Memory B cell (primary cell): Measurements from ENCODE around the gene AFAP1L1.
"Not testable (repeated sequence)": the region's sequence is repeated elsewhere in the genome, so short reads cannot be mapped to it uniquely, and the experiment has no call there.

Source experiments
- ATAC-seq: fragments of 150-1000 bp; cut with Tn5 transposase; 2 replicates; pipeline ENCODE4 v1.10.0; 2021; ENCODE audit warnings: low read depth, mild to moderate bottlenecking, moderate library complexity
- DNase-seq, 2 donors: peaks; one replicate each; pipeline ENCODE4 v3.0.0; 2022; ENCODE audit warnings: low spot score in 2 of 2
- H3K27ac Mint-ChIP-seq: one replicate; pipeline ENCODE4 v1.8.0; 2022; ENCODE audit warnings: mild to moderate bottlenecking, moderate library complexity, mixed read lengths
- H3K27me3 Mint-ChIP-seq: one replicate; pipeline ENCODE4 v1.8.0; 2022; ENCODE audit warnings: mixed read lengths
- H3K36me3 Mint-ChIP-seq: one replicate; pipeline ENCODE4 v1.8.0; 2022; ENCODE audit warnings: mild to moderate bottlenecking, mixed read lengths
- H3K4me1 Mint-ChIP-seq: one replicate; pipeline ENCODE4 v1.8.0; 2022; ENCODE audit warnings: mixed read lengths
- H3K4me3 Mint-ChIP-seq: one replicate; pipeline ENCODE4 v1.8.0; 2022; ENCODE audit warnings: mild to moderate bottlenecking, moderate library complexity, mixed read lengths
- H3K9me3 Mint-ChIP-seq: one replicate; pipeline ENCODE4 v1.8.0; 2022; ENCODE audit warnings: mixed read lengths

AFAP1L1 gene

DNA sequence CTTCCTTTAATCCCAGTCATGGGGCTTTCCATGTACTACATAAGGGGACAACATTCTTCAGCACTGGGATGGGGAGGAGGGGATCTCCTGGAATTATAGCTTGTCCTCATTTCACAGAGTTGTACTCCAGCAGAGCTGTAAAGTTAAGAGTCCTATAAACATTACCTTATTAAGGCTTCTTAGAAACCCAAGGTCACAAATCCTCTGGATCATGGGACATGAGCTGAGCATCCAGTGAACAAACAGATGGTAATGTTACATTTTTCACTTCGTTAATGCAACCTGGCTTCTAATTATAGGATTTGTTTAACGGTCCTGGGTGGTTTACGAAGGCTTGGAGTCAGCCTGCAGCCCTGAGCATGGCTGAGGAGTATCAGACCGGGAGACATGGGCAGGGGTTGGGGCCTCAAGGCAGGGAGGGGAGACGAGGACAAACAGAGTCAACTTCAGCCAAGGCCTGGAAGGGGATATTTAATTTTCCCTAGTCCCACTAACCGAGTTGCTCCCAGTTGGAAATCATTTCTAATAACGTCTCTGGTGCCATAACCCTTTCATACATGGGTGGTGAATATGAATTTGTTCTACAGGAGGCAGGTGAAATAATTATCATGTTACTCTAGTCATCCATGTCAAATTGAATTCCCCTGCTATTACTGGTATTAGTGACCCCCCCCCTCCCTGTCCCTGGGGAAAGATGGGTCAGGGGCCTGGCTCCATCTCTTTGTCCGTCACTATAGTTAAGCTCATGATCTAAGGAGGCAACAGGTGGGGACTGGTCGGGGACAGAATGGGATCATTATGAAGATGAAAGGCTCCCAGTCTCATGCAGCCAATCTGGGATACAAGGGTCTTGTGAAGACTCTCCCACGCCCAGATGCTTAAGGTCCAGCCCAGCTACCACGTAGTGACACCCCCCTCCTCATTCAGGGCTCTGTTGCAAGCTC is 118.2 kb downstream of the AFAP1L1 start:
- ATAC-seq, result no peak
- no peaks in the 10 kb centered on the region for H3K36me3 Mint-ChIP-seq
- no peaks in the 10 kb centered on the region for H3K9me3 Mint-ChIP-seq
- no peaks in the 10 kb centered on the region for H3K27me3 Mint-ChIP-seq
- no peak overlapping the region for H3K4me3 Mint-ChIP-seq
- H3K27ac Mint-ChIP-seq, result no peak overlapping the region
- no peak for DNase-seq
- H3K4me1 Mint-ChIP-seq, result no peaks in the 10 kb centered on the region

GRCh38 chr5:149391076-149391475 is 119.4 kb downstream of the AFAP1L1 start:
- H3K9me3 Mint-ChIP-seq, H3K27me3 Mint-ChIP-seq, ATAC-seq, H3K4me1 Mint-ChIP-seq, H3K27ac Mint-ChIP-seq, DNase-seq, H3K36me3 Mint-ChIP-seq, H3K4me3 Mint-ChIP-seq: not testable (repeated sequence)
